SK-N-SH (cell line): ENCODE results near the gene ADAP2. TPM values are rescaled to one million over a fixed set of nuclear protein-coding genes. Genes with fewer than 3 reads are reported as not detected.

Experiments used
- CTCF ChIA-PET: fragments of 300-600, 350-600 bp; formaldehyde crosslinking; extraction: SDS; loops from one replicate; lab custom pipeline; 2021; lab: Yijun Ruan, JAX
- POLR2A ChIA-PET: fragments of 350-600 bp; sonication (Branson Sonifier 250); formaldehyde crosslinking; extraction: SDS; loops from one replicate; lab custom pipeline; 2020; ENCODE audit warnings: antibody characterized with exemption, inconsistent platforms; lab: Yijun Ruan, JAX
- DNase-seq: peaks from one replicate; pipeline ENCODE4 v3.0.0; 2012
- H2AFZ ChIP-seq: fragments of 200-600 bp; sonication (generic); 2 replicates; pipeline ENCODE4 v1.8.1; 2016; ENCODE audit warnings: antibody characterized with exemption, mild to moderate bottlenecking, low read depth
- H3F3A ChIP-seq: fragments of 200-600 bp; sonication (generic); replicated peaks from 2 replicates; pipeline ENCODE3; 2016; ENCODE audit warnings: antibody characterized with exemption, mild to moderate bottlenecking; ENCODE audit not compliant: insufficient read depth
- H3K27ac ChIP-seq, 2 experiments: fragments of 200-500 bp in 1 of 2; fragments of 200-600 bp in 1 of 2; sonication (Bioruptor generic) in 1 of 2; sonication (generic), shearing (Covaris generic) in 1 of 2; 2 replicates each; pipeline versions ENCODE4 v1.5.1 to v1.6.1; 2014 to 2016; ENCODE audit warnings: low read depth in 2 of 2, inconsistent platforms in 1 of 2, low read length in 1 of 2, mild to moderate bottlenecking in 1 of 2, mixed read lengths in 1 of 2
- H3K27me3 ChIP-seq: fragments of 200-600 bp; sonication (generic), shearing (Covaris generic); 2 replicates; pipeline ENCODE4 v1.6.1; 2016; ENCODE audit warnings: mixed run types; ENCODE audit not compliant: insufficient read depth
- H3K36me3 ChIP-seq, 2 experiments: fragments of 200-500 bp in 1 of 2; fragments of 200-600 bp in 1 of 2; sonication (Bioruptor generic) in 1 of 2; sonication (generic) in 1 of 2; replicated peaks in 1 of 2; 2 replicates each; pipeline versions ENCODE3 to v1.5.1; 2014 to 2016; ENCODE audit warnings: low read length in 1 of 2, mild to moderate bottlenecking in 1 of 2; ENCODE audit not compliant: insufficient read depth in 2 of 2, control insufficient read depth in 1 of 2
- H3K4me1 ChIP-seq, 2 experiments: fragments of 200-500 bp in 1 of 2; fragments of 200-600 bp in 1 of 2; sonication (Bioruptor generic) in 1 of 2; sonication (generic), shearing (Covaris generic) in 1 of 2; 2 replicates each; pipeline versions ENCODE4 v1.5.1 to v1.6.1; 2014 to 2016; ENCODE audit warnings: low read depth in 1 of 2, low read length in 1 of 2, mixed run types in 1 of 2; ENCODE audit not compliant: insufficient read depth in 2 of 2, control insufficient read depth in 1 of 2
- H3K4me2 ChIP-seq: fragments of 200-600 bp; sonication (generic), shearing (Covaris generic); 2 replicates; pipeline ENCODE4 v1.6.1; 2017; ENCODE audit warnings: mixed run types
- H3K4me3 ChIP-seq, 2 experiments: fragments of 200-500 bp in 1 of 2; fragments of 200-600 bp in 1 of 2; sonication (Bioruptor generic) in 1 of 2; sonication (generic), shearing (Covaris generic) in 1 of 2; 2 replicates each; pipeline versions ENCODE4 v1.5.1 to v1.8.1; 2014 to 2016; ENCODE audit warnings: low read depth in 2 of 2, inconsistent platforms in 1 of 2, low read length in 1 of 2, mild to moderate bottlenecking in 1 of 2, mixed read lengths in 1 of 2, moderate library complexity in 1 of 2
- H3K79me2 ChIP-seq: fragments of 200-600 bp; sonication (generic); 2 replicates; pipeline ENCODE4 v1.8.1; 2017; ENCODE audit warnings: mild to moderate bottlenecking; ENCODE audit not compliant: insufficient read depth
- H3K9ac ChIP-seq: fragments of 200-600 bp; sonication (generic); 2 replicates; pipeline ENCODE4 v1.6.1; 2017; ENCODE audit warnings: mixed run types
- H3K9me2 ChIP-seq: fragments of 200-600 bp; sonication (generic); 2 replicates; pipeline ENCODE4 v1.6.1; 2017; ENCODE audit warnings: mixed run types
- H3K9me3 ChIP-seq: fragments of 200-600 bp; sonication (generic); 2 replicates; pipeline ENCODE4 v1.6.1; 2017; ENCODE audit warnings: mixed run types, mild to moderate bottlenecking, moderate library complexity
- H4K20me1 ChIP-seq: fragments of 200-600 bp; sonication (generic); 2 replicates; pipeline ENCODE4 v1.6.1; 2017; ENCODE audit warnings: mild to moderate bottlenecking, mixed run types; ENCODE audit not compliant: insufficient read depth
- CTCF ChIP-seq: fragments of 200-600 bp; sonication (generic); IDR thresholded peaks from 2 replicates; pipeline ENCODE4 v1.6.1; 2017; ENCODE audit warnings: antibody characterized with exemption, mild to moderate bottlenecking, moderate library complexity
- FOXJ3 ChIP-seq: sonication (generic); formaldehyde crosslinking; IDR thresholded peaks from 2 replicates; pipeline ENCODE4 v1.5.1; 2020; ENCODE audit warnings: mild to moderate bottlenecking, missing genetic modification reagents
- PBX3 ChIP-seq: IDR thresholded peaks from 2 replicates; pipeline ENCODE4; 2012
- RCOR1 ChIP-seq: fragments of 150-350 bp; IDR thresholded peaks from 2 replicates; pipeline ENCODE4 v1.6.1; 2017; ENCODE audit warnings: antibody characterized with exemption, low read length
- TAF1 ChIP-seq: IDR thresholded peaks from 2 replicates; pipeline ENCODE4 v1.6.1; 2012; ENCODE audit warnings: low read depth, mild to moderate bottlenecking, low read length, moderate library complexity, borderline replicate concordance
- TCF12 ChIP-seq: IDR thresholded peaks from 2 replicates; pipeline ENCODE4 v1.4.0; 2012
- TEAD4 ChIP-seq: IDR thresholded peaks from 2 replicates; pipeline ENCODE4 v1.4.0; 2012; ENCODE audit warnings: mild to moderate bottlenecking, borderline replicate concordance; ENCODE audit not compliant: insufficient read depth
- ZBTB33 ChIP-seq: IDR thresholded peaks from 2 replicates; pipeline ENCODE4 v1.4.0; 2012; ENCODE audit warnings: low read depth, borderline replicate concordance
- WGBS: methylation state at CpG from one replicate; pipeline ENCODE4 v1.1.6; 2017; ENCODE audit warnings: low lambda C conversion rate; 5-methylcytosine and 5-hydroxymethylcytosine counted together
- polyA plus RNA-seq, 3 experiments: library from polyadenylated mRNA; depleted of rRNA; stranded (reverse); fragments of >200 nt; gene quantifications; 2 replicates each; pipeline ENCODE4 v1.2.3, GENCODE V29; 2012

Gene ADAP2
- polyA plus RNA-seq, 1 of the 3 experiments (the other 2 are of a cell fraction) = 0.39 TPM

DNA sequence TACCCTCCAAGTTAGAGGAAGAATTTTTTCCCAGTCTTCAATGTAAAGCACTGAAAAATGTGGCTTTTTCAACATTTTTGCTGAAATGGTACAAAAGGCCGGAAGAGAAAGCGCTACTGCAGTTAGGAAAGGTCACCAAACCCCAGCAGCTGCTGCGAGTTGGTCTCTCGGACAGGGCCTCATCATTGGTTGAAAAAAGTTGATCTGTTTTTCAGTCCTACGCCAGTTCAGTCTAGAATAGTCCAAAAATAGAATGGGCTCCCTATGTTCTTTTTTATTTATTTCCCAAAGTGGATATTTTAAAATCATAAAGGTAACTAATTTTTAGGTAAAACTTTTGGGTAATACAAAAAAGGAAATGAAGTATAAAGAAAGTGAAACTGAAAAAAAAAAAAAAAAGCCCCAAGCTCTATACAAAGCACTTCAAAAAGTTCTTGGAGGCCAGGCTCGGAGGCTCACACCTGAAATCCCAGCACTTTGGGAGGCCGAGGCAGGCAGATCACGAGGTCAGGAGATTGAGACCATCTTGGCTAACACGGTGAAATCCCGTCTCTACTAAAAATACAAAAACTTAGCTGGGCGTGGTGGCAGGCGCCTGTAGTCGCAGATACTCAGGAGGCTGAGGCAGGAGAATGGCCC is 17.4 kb downstream of the ADAP2 start:
- DNase-seq = no peak
- H3K27ac ChIP-seq = no peak overlapping the region
- H3F3A ChIP-seq = no peaks in the 10 kb centered on the region
- no peaks in the 10 kb centered on the region for H3K36me3 ChIP-seq
- ChIA-PET POLR2A (no interaction called here), CTCF (interaction anchor here (0.9 kb wide), 1 partner anchor 12 kb away, joined by 3 read pairs; no protein-coding TSS in a partner anchor)
- H3K4me2 ChIP-seq = no peak overlapping the region
- H3K4me1 ChIP-seq = no peaks in the 10 kb centered on the region
- 87% methylated on average over 13 of the region's 13 CpGs for WGBS
- no peak overlapping the region for H3K4me3 ChIP-seq
- H3K9ac ChIP-seq = no peak overlapping the region
- H3K27me3 ChIP-seq = no peaks in the 10 kb centered on the region; the same call in 1 of the 2 replicates
- H3K9me2 ChIP-seq = no peaks in the 10 kb centered on the region
- no peaks in the 10 kb centered on the region for H3K79me2 ChIP-seq
- H2AFZ ChIP-seq = no peak overlapping the region
- H3K9me3 ChIP-seq = no peaks in the 10 kb centered on the region
- no peak for TF ChIP-seq TAF1
- TF ChIP-seq, all 33 proteins: peak for 0
- H4K20me1 ChIP-seq = no peaks in the 10 kb centered on the region

DNA sequence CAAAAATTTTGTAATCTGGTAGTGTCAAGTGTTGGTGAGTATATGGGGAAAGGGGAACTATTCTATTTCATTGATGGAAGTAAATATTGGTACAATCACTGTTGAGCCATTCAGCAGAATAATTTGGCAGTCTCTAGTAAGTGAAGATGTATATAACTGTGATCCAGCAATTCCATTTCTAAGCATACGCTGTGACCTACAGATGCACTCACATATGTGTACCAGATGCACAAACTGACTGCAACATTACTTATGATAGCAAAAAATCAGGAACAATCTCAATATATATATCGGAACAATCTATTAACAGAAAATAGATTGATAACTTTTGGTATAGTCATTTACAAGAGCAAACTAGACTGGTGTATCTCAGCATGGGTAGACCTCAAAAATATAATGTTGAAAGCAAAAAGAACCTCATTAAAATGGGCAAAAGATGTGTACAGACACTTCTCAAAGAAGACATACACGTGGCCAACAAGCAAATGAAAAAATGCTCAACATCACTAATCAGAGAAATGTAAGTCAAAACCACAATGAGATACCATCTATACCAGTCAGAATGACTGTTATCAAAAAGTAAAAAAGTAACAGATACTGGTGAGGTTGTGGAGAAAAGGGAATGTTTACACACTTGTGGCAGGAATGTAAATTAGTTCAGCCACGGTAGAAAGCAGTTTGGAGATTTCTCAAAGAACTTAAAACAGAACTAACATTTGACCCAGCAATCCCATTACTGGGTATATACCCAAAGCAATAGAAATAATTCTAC is 20.7 kb downstream of the ADAP2 start:
- no peak overlapping the region for H2AFZ ChIP-seq
- no peaks in the 10 kb centered on the region for H3K79me2 ChIP-seq
- H3K27me3 ChIP-seq = no peaks in the 10 kb centered on the region
- H3K4me1 ChIP-seq = no peaks in the 10 kb centered on the region
- no peak overlapping the region for H3K4me2 ChIP-seq
- H4K20me1 ChIP-seq = no peaks in the 10 kb centered on the region
- no peak for DNase-seq
- no peaks in the 10 kb centered on the region for H3K36me3 ChIP-seq
- no peak overlapping the region; a peak in 1 of 4 replicates for H3K27ac ChIP-seq
- no peaks in the 10 kb centered on the region for H3K9me3 ChIP-seq
- no peak overlapping the region for H3K9ac ChIP-seq
- peak; percentile 36; the same call in 1 of the 2 replicates for TF ChIP-seq TCF12
- TF ChIP-seq PBX3 = no peak; the same call in 1 of the 2 replicates
- no peak for TF ChIP-seq FOXJ3
- peak; percentile 27; the same call in 1 of the 2 replicates for TF ChIP-seq CTCF
- 38% methylated on average over 4 of the region's 4 CpGs for WGBS
- H3K4me3 ChIP-seq = no peak overlapping the region
- H3F3A ChIP-seq = no peaks in the 10 kb centered on the region
- POLR2A ChIA-PET = no interaction called here
- H3K9me2 ChIP-seq = no peaks in the 10 kb centered on the region
- CTCF ChIA-PET = no interaction called here

DNA sequence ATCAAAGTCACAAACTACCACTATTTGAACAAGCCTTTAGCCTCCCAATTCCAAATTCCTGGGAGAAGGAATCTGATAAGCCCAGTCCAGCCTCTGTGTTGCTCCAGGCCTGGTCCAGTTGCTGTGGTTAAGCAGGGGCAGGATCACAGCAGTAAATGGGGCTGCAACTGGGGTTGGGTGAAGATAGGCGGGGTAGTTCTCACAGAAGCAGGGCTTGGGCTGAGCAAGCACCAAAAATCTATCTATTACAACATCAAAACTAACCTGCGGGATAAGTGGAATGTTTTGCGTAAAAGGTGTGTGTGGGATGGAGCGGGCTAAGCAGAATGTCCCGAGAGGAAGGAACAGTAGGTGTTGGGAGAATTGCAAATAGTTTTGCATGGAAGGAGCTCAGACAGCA is 26.1 kb downstream of the ADAP2 start:
- Histone ChIP-seq H3K4me1 (peaks cover 5 to 12% of the 10 kb centered on the region in 2 experiments; a peak in 1 of 4 replicates), H3K4me2 (no peak overlapping the region), H2AFZ (no peak overlapping the region), H4K20me1 (no peaks in the 10 kb centered on the region), H3K4me3 (no peak overlapping the region), H3K9me2 (no peaks in the 10 kb centered on the region), H3F3A (peaks cover 3% of the 10 kb centered on the region), H3K9me3 (no peaks in the 10 kb centered on the region), H3K27ac (no peak overlapping the region), H3K79me2 (no peaks in the 10 kb centered on the region), H3K9ac (no peak overlapping the region), H3K36me3 (no peaks in the 10 kb centered on the region), H3K27me3 (no peaks in the 10 kb centered on the region)
- 94% methylated on average over 5 of the region's 5 CpGs for WGBS
- CTCF ChIA-PET = no interaction called here
- POLR2A ChIA-PET = no interaction called here
- DNase-seq = no peak
- no peak for TF ChIP-seq CTCF
- no peak for TF ChIP-seq ZBTB33
- TF ChIP-seq TEAD4 = no peak
- no peak for TF ChIP-seq PBX3
- no peak for TF ChIP-seq RCOR1
